SK-N-SH (cell line): ENCODE data around the gene METTL24. TPM values are rescaled to one million over a fixed set of nuclear protein-coding genes. Genes with fewer than 3 reads are reported as not detected.

Experiments used
- CTCF ChIA-PET: fragments of 300-600, 350-600 bp; formaldehyde crosslinking; extraction: SDS; loops from one replicate; lab custom pipeline; 2021; lab: Yijun Ruan, JAX
- POLR2A ChIA-PET: fragments of 350-600 bp; sonication (Branson Sonifier 250); formaldehyde crosslinking; extraction: SDS; loops from one replicate; lab custom pipeline; 2020; ENCODE audit warnings: antibody characterized with exemption, inconsistent platforms; lab: Yijun Ruan, JAX
- DNase-seq: peaks from one replicate; pipeline ENCODE4 v3.0.0; 2012
- H2AFZ ChIP-seq: fragments of 200-600 bp; sonication (generic); 2 replicates; pipeline ENCODE4 v1.8.1; 2016; ENCODE audit warnings: antibody characterized with exemption, mild to moderate bottlenecking, low read depth
- H3F3A ChIP-seq: fragments of 200-600 bp; sonication (generic); replicated peaks from 2 replicates; pipeline ENCODE3; 2016; ENCODE audit warnings: antibody characterized with exemption, mild to moderate bottlenecking; ENCODE audit not compliant: insufficient read depth
- H3K27ac ChIP-seq, 2 experiments: fragments of 200-500 bp in 1 of 2; fragments of 200-600 bp in 1 of 2; sonication (Bioruptor generic) in 1 of 2; sonication (generic), shearing (Covaris generic) in 1 of 2; 2 replicates each; pipeline versions ENCODE4 v1.5.1 to v1.6.1; 2014 to 2016; ENCODE audit warnings: low read depth in 2 of 2, inconsistent platforms in 1 of 2, low read length in 1 of 2, mild to moderate bottlenecking in 1 of 2, mixed read lengths in 1 of 2
- H3K27me3 ChIP-seq: fragments of 200-600 bp; sonication (generic), shearing (Covaris generic); 2 replicates; pipeline ENCODE4 v1.6.1; 2016; ENCODE audit warnings: mixed run types; ENCODE audit not compliant: insufficient read depth
- H3K36me3 ChIP-seq, 2 experiments: fragments of 200-500 bp in 1 of 2; fragments of 200-600 bp in 1 of 2; sonication (Bioruptor generic) in 1 of 2; sonication (generic) in 1 of 2; replicated peaks in 1 of 2; 2 replicates each; pipeline versions ENCODE3 to v1.5.1; 2014 to 2016; ENCODE audit warnings: low read length in 1 of 2, mild to moderate bottlenecking in 1 of 2; ENCODE audit not compliant: insufficient read depth in 2 of 2, control insufficient read depth in 1 of 2
- H3K4me1 ChIP-seq, 2 experiments: fragments of 200-500 bp in 1 of 2; fragments of 200-600 bp in 1 of 2; sonication (Bioruptor generic) in 1 of 2; sonication (generic), shearing (Covaris generic) in 1 of 2; 2 replicates each; pipeline versions ENCODE4 v1.5.1 to v1.6.1; 2014 to 2016; ENCODE audit warnings: low read depth in 1 of 2, low read length in 1 of 2, mixed run types in 1 of 2; ENCODE audit not compliant: insufficient read depth in 2 of 2, control insufficient read depth in 1 of 2
- H3K4me2 ChIP-seq: fragments of 200-600 bp; sonication (generic), shearing (Covaris generic); 2 replicates; pipeline ENCODE4 v1.6.1; 2017; ENCODE audit warnings: mixed run types
- H3K4me3 ChIP-seq, 2 experiments: fragments of 200-500 bp in 1 of 2; fragments of 200-600 bp in 1 of 2; sonication (Bioruptor generic) in 1 of 2; sonication (generic), shearing (Covaris generic) in 1 of 2; 2 replicates each; pipeline versions ENCODE4 v1.5.1 to v1.8.1; 2014 to 2016; ENCODE audit warnings: low read depth in 2 of 2, inconsistent platforms in 1 of 2, low read length in 1 of 2, mild to moderate bottlenecking in 1 of 2, mixed read lengths in 1 of 2, moderate library complexity in 1 of 2
- H3K79me2 ChIP-seq: fragments of 200-600 bp; sonication (generic); 2 replicates; pipeline ENCODE4 v1.8.1; 2017; ENCODE audit warnings: mild to moderate bottlenecking; ENCODE audit not compliant: insufficient read depth
- H3K9ac ChIP-seq: fragments of 200-600 bp; sonication (generic); 2 replicates; pipeline ENCODE4 v1.6.1; 2017; ENCODE audit warnings: mixed run types
- H3K9me2 ChIP-seq: fragments of 200-600 bp; sonication (generic); 2 replicates; pipeline ENCODE4 v1.6.1; 2017; ENCODE audit warnings: mixed run types
- H3K9me3 ChIP-seq: fragments of 200-600 bp; sonication (generic); 2 replicates; pipeline ENCODE4 v1.6.1; 2017; ENCODE audit warnings: mixed run types, mild to moderate bottlenecking, moderate library complexity
- H4K20me1 ChIP-seq: fragments of 200-600 bp; sonication (generic); 2 replicates; pipeline ENCODE4 v1.6.1; 2017; ENCODE audit warnings: mild to moderate bottlenecking, mixed run types; ENCODE audit not compliant: insufficient read depth
- CHD2 ChIP-seq: fragments of 150-350 bp; IDR thresholded peaks from 2 replicates; pipeline ENCODE4 v1.6.1; 2018; ENCODE audit warnings: low read length; ENCODE audit not compliant: partially characterized antibody
- ELF1 ChIP-seq: IDR thresholded peaks from 2 replicates; pipeline ENCODE4 v1.4.0; 2012
- EP300 ChIP-seq, 2 experiments: IDR thresholded peaks; 2 replicates each; pipeline versions ENCODE4 v1.4.0 to v1.6.1; 2012; ENCODE audit warnings: borderline replicate concordance in 1 of 2, low read depth in 1 of 2, low read length in 1 of 2
- GATA2 ChIP-seq: sonication (generic); formaldehyde crosslinking; IDR thresholded peaks from 2 replicates; pipeline ENCODE4 v1.5.0; 2020; ENCODE audit warnings: mild to moderate bottlenecking, missing genetic modification reagents
- POLR2AphosphoS5 ChIP-seq: IDR thresholded peaks from 2 replicates; pipeline ENCODE4 v1.6.1; 2012; ENCODE audit warnings: low read depth, low read length
- RCOR1 ChIP-seq: fragments of 150-350 bp; IDR thresholded peaks from 2 replicates; pipeline ENCODE4 v1.6.1; 2017; ENCODE audit warnings: antibody characterized with exemption, low read length
- REST ChIP-seq: IDR thresholded peaks from 2 replicates; pipeline ENCODE4 v1.6.1; 2012; ENCODE audit warnings: mild to moderate bottlenecking, low read depth, low read length, moderate library complexity
- TAF1 ChIP-seq: IDR thresholded peaks from 2 replicates; pipeline ENCODE4 v1.6.1; 2012; ENCODE audit warnings: low read depth, mild to moderate bottlenecking, low read length, moderate library complexity, borderline replicate concordance
- TEAD4 ChIP-seq: IDR thresholded peaks from 2 replicates; pipeline ENCODE4 v1.4.0; 2012; ENCODE audit warnings: mild to moderate bottlenecking, borderline replicate concordance; ENCODE audit not compliant: insufficient read depth
- USF2 ChIP-seq: fragments of 150-350 bp; IDR thresholded peaks from 2 replicates; pipeline ENCODE4 v1.6.1; 2017; ENCODE audit warnings: antibody characterized with exemption, low read length, low read depth, borderline replicate concordance
- whole genome bisulfite sequencing: methylation state at CpG from one replicate; pipeline ENCODE4 v1.1.6; 2017; ENCODE audit warnings: low lambda C conversion rate; 5-methylcytosine and 5-hydroxymethylcytosine counted together
- polyA plus RNA-seq, 3 experiments: library from polyadenylated mRNA; depleted of rRNA; stranded (reverse); fragments of >200 nt; gene quantifications; 2 replicates each; pipeline ENCODE4 v1.2.3, GENCODE V29; 2012
- TF ChIP-seq, protein P1 (sequence below): IDR thresholded peaks from 2 replicates; pipeline ENCODE4 v1.4.0; 2012; ENCODE audit warnings: low read depth, borderline replicate concordance

The METTL24 gene
- polyA plus RNA-seq, 1 of the 3 experiments (the other 2 are of a cell fraction) = not detected

DNA sequence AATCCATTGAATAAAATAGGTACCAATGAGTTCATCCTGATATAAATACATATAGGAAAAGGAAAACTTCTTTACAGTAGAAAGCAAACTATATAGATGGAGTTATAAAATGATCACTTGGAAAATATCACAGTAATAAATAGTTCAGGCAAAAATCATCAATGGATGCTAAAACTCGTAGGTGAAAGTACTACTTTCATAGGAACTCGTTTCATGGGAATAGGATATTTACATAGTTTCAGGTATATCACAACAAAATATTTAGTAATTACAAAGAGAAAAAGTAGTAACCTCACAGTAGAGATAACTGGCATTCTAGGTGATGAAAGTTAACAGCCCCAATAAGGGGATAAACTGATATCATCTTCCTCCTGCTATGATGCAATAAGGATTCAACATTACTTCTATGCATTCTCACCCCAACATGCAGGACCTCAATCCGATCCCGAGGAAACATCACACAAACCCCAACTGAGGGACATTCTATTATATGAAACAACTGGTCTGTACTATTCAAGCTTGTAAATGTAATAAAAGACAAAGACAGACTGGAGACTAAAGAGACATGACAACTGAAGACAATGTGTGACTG, 43.5 kb upstream of the METTL24 start:
- no peaks in the 10 kb centered on the region for H3K79me2 ChIP-seq
- no peaks in the 10 kb centered on the region for H4K20me1 ChIP-seq
- no peaks in the 10 kb centered on the region for H3K36me3 ChIP-seq
- no peak overlapping the region for H3K9ac ChIP-seq
- POLR2A ChIA-PET = no interaction called here
- DNase-seq = no peak
- no peaks in the 10 kb centered on the region for H3K27me3 ChIP-seq
- no peak overlapping the region for H3K27ac ChIP-seq
- H3K4me2 ChIP-seq = no peak overlapping the region
- H2AFZ ChIP-seq = no peak overlapping the region
- CTCF ChIA-PET = interaction anchor here (0.7 kb wide), 1 partner anchor 349 kb away, joined by 3 read pairs; no protein-coding TSS in a partner anchor
- H3K4me3 ChIP-seq = no peak overlapping the region
- TF ChIP-seq EP300 (IDR thresholded peaks at IDR 0.05; ENCODE audit: borderline replicate concordance in 1 of 2, low read depth in 1 of 2, low read length in 1 of 2) (no peak), USF2 (no peak), TAF1 (no peak), CHD2 (no peak), ELF1 (no peak), RCOR1 (no peak), POLR2AphosphoS5 (no peak), TEAD4 (no peak)
- TF ChIP-seq, protein P1, sequence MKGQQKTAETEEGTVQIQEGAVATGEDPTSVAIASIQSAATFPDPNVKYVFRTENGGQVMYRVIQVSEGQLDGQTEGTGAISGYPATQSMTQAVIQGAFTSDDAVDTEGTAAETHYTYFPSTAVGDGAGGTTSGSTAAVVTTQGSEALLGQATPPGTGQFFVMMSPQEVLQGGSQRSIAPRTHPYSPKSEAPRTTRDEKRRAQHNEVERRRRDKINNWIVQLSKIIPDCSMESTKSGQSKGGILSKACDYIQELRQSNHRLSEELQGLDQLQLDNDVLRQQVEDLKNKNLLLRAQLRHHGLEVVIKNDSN = no peak
- WGBS = 67% methylated on average over 4 of the region's 4 CpGs
- no peaks in the 10 kb centered on the region for H3F3A ChIP-seq
- H3K4me1 ChIP-seq = no peaks in the 10 kb centered on the region
- no peaks in the 10 kb centered on the region for H3K9me2 ChIP-seq
- H3K9me3 ChIP-seq = no peaks in the 10 kb centered on the region

GRCh38 chr6:110400208-110400607, 42.1 kb upstream of the METTL24 start:
- no peak for DNase-seq
- no peaks in the 10 kb centered on the region for H3K9me2 ChIP-seq
- H3K4me1 ChIP-seq = no peaks in the 10 kb centered on the region
- 98% methylated on average over 8 of the region's 18 CpGs for WGBS
- no peaks in the 10 kb centered on the region for H4K20me1 ChIP-seq
- CTCF ChIA-PET = no interaction called here
- no peak overlapping the region for H2AFZ ChIP-seq
- no peak for TF ChIP-seq GATA2 (CRISPR knock-in tag)
- TF ChIP-seq REST = no peak
- TF ChIP-seq, all 33 proteins: peak for 0
- Histone ChIP-seq H3K36me3 (no peaks in the 10 kb centered on the region), H3K9me3 (no peaks in the 10 kb centered on the region), H3F3A (no peaks in the 10 kb centered on the region), H3K27me3 (no peaks in the 10 kb centered on the region), H3K9ac (no peak overlapping the region), H3K79me2 (no peaks in the 10 kb centered on the region), H3K4me2 (no peak overlapping the region), H3K27ac (no peak overlapping the region), H3K4me3 (no peak overlapping the region)
- POLR2A ChIA-PET = no interaction called here
